Tibial nerve (tissue), 3 donors: ENCODE data around the gene CX3CR1.

Source experiments
- POLR2A ChIP-seq, 2 donors: fragments of 450-650 bp; IDR thresholded peaks; one replicate each; pipeline ENCODE4 v1.6.1; 2017; ENCODE audit warnings: antibody characterized with exemption in 2 of 2, mild to moderate bottlenecking in 2 of 2, moderate library complexity in 2 of 2
- TF ChIP-seq, protein P1 (sequence below), 5 experiments: fragments of 200-600 bp in 3 of 5; fragments of 450-650 bp in 2 of 5; sonication (generic) in 3 of 5; IDR thresholded peaks; one replicate each; pipeline ENCODE4 v1.5.1; 2016 to 2019; ENCODE audit warnings: antibody characterized with exemption in 5 of 5, mild to moderate bottlenecking in 3 of 5, moderate library complexity in 2 of 5

DNA sequence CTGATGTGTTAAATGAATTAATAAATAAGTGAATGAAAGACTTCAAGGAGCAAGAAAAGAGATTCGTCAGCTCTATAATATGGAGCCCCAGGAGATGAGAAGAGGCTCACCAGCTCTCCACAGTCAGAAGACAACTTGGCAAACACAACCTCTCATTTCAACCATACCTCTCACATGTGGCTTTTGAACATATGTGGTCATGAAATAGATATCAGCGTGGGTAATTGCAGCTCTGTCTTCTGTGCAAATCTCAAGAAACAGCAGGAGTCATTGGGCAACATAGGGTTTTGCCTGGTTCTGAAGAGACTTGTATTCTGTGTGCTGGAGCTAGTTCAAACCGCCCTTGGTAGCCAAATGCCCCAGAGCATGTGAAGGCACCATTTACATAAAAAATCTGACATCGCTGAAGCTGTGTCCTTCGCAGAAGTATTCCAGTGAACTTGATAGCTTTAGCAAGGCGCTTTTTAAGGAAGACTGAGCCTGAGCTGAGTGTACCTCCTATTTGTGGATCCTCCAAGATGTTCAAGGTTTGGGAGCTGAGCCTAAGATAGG lies 8.4 kb downstream of the CX3CR1 start:
- TF ChIP-seq POLR2A (IDR thresholded peaks at IDR 0.05) = no peak
- TF ChIP-seq, protein P1, sequence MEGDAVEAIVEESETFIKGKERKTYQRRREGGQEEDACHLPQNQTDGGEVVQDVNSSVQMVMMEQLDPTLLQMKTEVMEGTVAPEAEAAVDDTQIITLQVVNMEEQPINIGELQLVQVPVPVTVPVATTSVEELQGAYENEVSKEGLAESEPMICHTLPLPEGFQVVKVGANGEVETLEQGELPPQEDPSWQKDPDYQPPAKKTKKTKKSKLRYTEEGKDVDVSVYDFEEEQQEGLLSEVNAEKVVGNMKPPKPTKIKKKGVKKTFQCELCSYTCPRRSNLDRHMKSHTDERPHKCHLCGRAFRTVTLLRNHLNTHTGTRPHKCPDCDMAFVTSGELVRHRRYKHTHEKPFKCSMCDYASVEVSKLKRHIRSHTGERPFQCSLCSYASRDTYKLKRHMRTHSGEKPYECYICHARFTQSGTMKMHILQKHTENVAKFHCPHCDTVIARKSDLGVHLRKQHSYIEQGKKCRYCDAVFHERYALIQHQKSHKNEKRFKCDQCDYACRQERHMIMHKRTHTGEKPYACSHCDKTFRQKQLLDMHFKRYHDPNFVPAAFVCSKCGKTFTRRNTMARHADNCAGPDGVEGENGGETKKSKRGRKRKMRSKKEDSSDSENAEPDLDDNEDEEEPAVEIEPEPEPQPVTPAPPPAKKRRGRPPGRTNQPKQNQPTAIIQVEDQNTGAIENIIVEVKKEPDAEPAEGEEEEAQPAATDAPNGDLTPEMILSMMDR (IDR thresholded peaks at IDR 0.05) = no peak
